SK-N-MC (cell line): Measurements from ENCODE around the gene AP5B1.

ENCODE experiments used
- DNase-seq: peaks from one replicate; pipeline ENCODE4 v3.0.0-alpha.2; 2011; ENCODE audit warnings: low read depth, low spot score
- H3K27ac ChIP-seq: fragments of 200-600 bp; sonication (generic); 2 replicates; pipeline ENCODE4 v1.5.1; 2016; ENCODE audit warnings: mixed run types
- H3K36me3 ChIP-seq: fragments of 200-600 bp; sonication (generic); 2 replicates; pipeline ENCODE4 v1.6.1; 2017; ENCODE audit warnings: antibody characterized with exemption, low read length, mixed read lengths; ENCODE audit not compliant: insufficient read depth
- H3K4me3 ChIP-seq: fragments of 200-600 bp; sonication (generic); 2 replicates; pipeline ENCODE4 v1.5.1; 2016
- H3K9ac ChIP-seq: fragments of 200-600 bp; sonication (generic); 2 replicates; pipeline ENCODE4 v1.8.0; 2017; ENCODE audit warnings: mixed run types, mixed read lengths; ENCODE audit not compliant: insufficient read length
- H3K9me3 ChIP-seq: fragments of 200-600 bp; sonication (generic); 2 replicates; pipeline ENCODE4 v1.6.1; 2017; ENCODE audit warnings: low read depth, mild to moderate bottlenecking, antibody characterized with exemption, low read length, moderate library complexity, mixed read lengths
- EZH2 ChIP-seq: fragments of 200-600 bp; sonication (generic); IDR thresholded peaks from one replicate; pipeline ENCODE4 v1.6.1; 2017; ENCODE audit warnings: antibody characterized with exemption
- FOXP2 ChIP-seq: optimal IDR thresholded peaks from 2 replicates; pipeline ENCODE3; 2011; ENCODE audit warnings: mild to moderate bottlenecking, moderate library complexity; ENCODE audit not compliant: insufficient read depth; ENCODE audit errors: extremely low read length, control extremely low read depth
- POLR2AphosphoS5 ChIP-seq: IDR thresholded peaks from 2 replicates; pipeline ENCODE4 v1.6.1; 2012; ENCODE audit warnings: mild to moderate bottlenecking, low read depth, low read length, borderline replicate concordance

Gene AP5B1

GRCh38 chr11:65806979-65807378 lies 26.2 kb upstream of the AP5B1 start:
- no peak overlapping the region for H3K9ac ChIP-seq
- no peak for DNase-seq
- no peak overlapping the region for H3K4me3 ChIP-seq
- no peaks in the 10 kb centered on the region for H3K36me3 ChIP-seq
- H3K9me3 ChIP-seq: no peaks in the 10 kb centered on the region
- H3K27ac ChIP-seq: no peak overlapping the region
- TF ChIP-seq EZH2 (no peak), FOXP2 (no peak), POLR2AphosphoS5 (no peak)

- no peak for DNase-seq
- TF ChIP-seq EZH2: no peak
- H3K4me3 ChIP-seq: no peak overlapping the region
- H3K36me3 ChIP-seq: no peaks in the 10 kb centered on the region
- H3K27ac ChIP-seq: no peak overlapping the region
- no peaks in the 10 kb centered on the region for H3K9me3 ChIP-seq
- H3K9ac ChIP-seq: no peak overlapping the region
Measured at GRCh38 chr11:65803797-65804492, 23.2 kb upstream of the AP5B1 start.

GRCh38 chr11:65802841-65803240 lies 22.1 kb upstream of the AP5B1 start:
- H3K9ac ChIP-seq: no peak overlapping the region
- no peaks in the 10 kb centered on the region for H3K36me3 ChIP-seq
- DNase-seq: no peak
- no peak overlapping the region for H3K27ac ChIP-seq
- TF ChIP-seq POLR2AphosphoS5: no peak
- TF ChIP-seq EZH2: no peak
- TF ChIP-seq FOXP2: no peak
- H3K9me3 ChIP-seq: no peaks in the 10 kb centered on the region
- no peak overlapping the region for H3K4me3 ChIP-seq

- TF ChIP-seq EZH2: no peak
- no peak for TF ChIP-seq FOXP2
- TF ChIP-seq POLR2AphosphoS5: no peak
- H3K27ac ChIP-seq: no peak overlapping the region
- H3K36me3 ChIP-seq: no peaks in the 10 kb centered on the region
- H3K4me3 ChIP-seq: no peak overlapping the region
- no peak overlapping the region for H3K9ac ChIP-seq
- no peak for DNase-seq
- H3K9me3 ChIP-seq: no peaks in the 10 kb centered on the region
Measured at GRCh38 chr11:65801153-65801987, 20.6 kb upstream of the AP5B1 start.

- no peak overlapping the region for H3K4me3 ChIP-seq
- no peaks in the 10 kb centered on the region for H3K9me3 ChIP-seq
- no peak overlapping the region for H3K27ac ChIP-seq
- TF ChIP-seq POLR2AphosphoS5: no peak
- H3K9ac ChIP-seq: no peak overlapping the region
- no peaks in the 10 kb centered on the region for H3K36me3 ChIP-seq
- DNase-seq: no peak
Measured at GRCh38 chr11:65798882-65799281, 18.1 kb upstream of the AP5B1 start.

GRCh38 chr11:65797711-65798110 lies 16.9 kb upstream of the AP5B1 start:
- no peak overlapping the region for H3K27ac ChIP-seq
- TF ChIP-seq FOXP2 (no peak), POLR2AphosphoS5 (no peak), EZH2 (no peak)
- H3K9ac ChIP-seq: no peak overlapping the region

GRCh38 chr11:65796726-65797601 lies 16.2 kb upstream of the AP5B1 start:
- no peaks in the 10 kb centered on the region for H3K36me3 ChIP-seq
- DNase-seq: no peak
- H3K9me3 ChIP-seq: no peaks in the 10 kb centered on the region
- no peak overlapping the region for H3K27ac ChIP-seq
- H3K4me3 ChIP-seq: no peak overlapping the region
- H3K9ac ChIP-seq: no peak overlapping the region
- no peak for TF ChIP-seq EZH2
- TF ChIP-seq POLR2AphosphoS5: no peak
- no peak for TF ChIP-seq FOXP2

More at GRCh38 chr11:65797711-65798110, 16.9 kb upstream of the AP5B1 start:
- Histone ChIP-seq H3K9me3 (no peaks in the 10 kb centered on the region), H3K4me3 (no peak overlapping the region), H3K36me3 (no peaks in the 10 kb centered on the region)
- no peak for DNase-seq

- Histone ChIP-seq H3K9me3 (no peaks in the 10 kb centered on the region), H3K4me3 (no peak overlapping the region), H3K36me3 (no peaks in the 10 kb centered on the region), H3K9ac (no peak overlapping the region), H3K27ac (no peak overlapping the region)
- no peak for TF ChIP-seq EZH2
- no peak for TF ChIP-seq FOXP2
- no peak for TF ChIP-seq POLR2AphosphoS5
- DNase-seq: no peak
Measured at GRCh38 chr11:65794570-65795510, 14.1 kb upstream of the AP5B1 start.
